Rectal smooth muscle tissue (tissue), 1 donor: ENCODE measurements around the gene SLC6A9.

ENCODE experiments used
- H3K27ac ChIP-seq: one replicate; pipeline ENCODE4 v1.7.0; 2013; ENCODE audit warnings: low read depth, low read length, inconsistent platforms
- H3K27me3 ChIP-seq: one replicate; pipeline ENCODE4 v1.7.0; 2013; ENCODE audit warnings: low read length; ENCODE audit not compliant: control insufficient read depth, insufficient read depth
- H3K36me3 ChIP-seq: one replicate; pipeline ENCODE4 v1.7.0; 2013; ENCODE audit warnings: low read length; ENCODE audit not compliant: control insufficient read depth, insufficient read depth
- H3K4me1 ChIP-seq: one replicate; pipeline ENCODE4 v1.7.0; 2013; ENCODE audit warnings: low read length; ENCODE audit not compliant: control insufficient read depth, insufficient read depth
- H3K4me3 ChIP-seq: one replicate; pipeline ENCODE4 v1.7.0; 2013; ENCODE audit warnings: low read length
- H3K9ac ChIP-seq: one replicate; pipeline ENCODE4 v1.7.0; 2013; ENCODE audit warnings: low read length

Gene SLC6A9

GRCh38 chr1:44044071-44044801 lies 13.0 kb upstream of the SLC6A9 start:
- Histone ChIP-seq H3K27ac (no peak overlapping the region), H3K36me3 (no peaks in the 10 kb centered on the region), H3K9ac (no peak overlapping the region), H3K27me3 (no peaks in the 10 kb centered on the region), H3K4me3 (no peak overlapping the region), H3K4me1 (no peaks in the 10 kb centered on the region)

- Histone ChIP-seq H3K27ac (no peak overlapping the region), H3K9ac (no peak overlapping the region), H3K4me3 (no peak overlapping the region), H3K36me3 (no peaks in the 10 kb centered on the region), H3K4me1 (no peaks in the 10 kb centered on the region), H3K27me3 (no peaks in the 10 kb centered on the region)
These were observed 12.2 kb upstream of the SLC6A9 start for GRCh38 chr1:44043176-44044070.

GRCh38 chr1:44040846-44041245 lies 9.6 kb upstream of the SLC6A9 start:
- no peak overlapping the region for H3K27ac ChIP-seq
- H3K4me3 ChIP-seq = no peak overlapping the region
- no peaks in the 10 kb centered on the region for H3K27me3 ChIP-seq
- no peaks in the 10 kb centered on the region for H3K36me3 ChIP-seq
- H3K9ac ChIP-seq = no peak overlapping the region
- peaks cover 7% of the 10 kb centered on the region for H3K4me1 ChIP-seq

GRCh38 chr1:44040418-44040817 lies 9.2 kb upstream of the SLC6A9 start:
- Histone ChIP-seq H3K9ac (no peak overlapping the region), H3K4me1 (peaks cover 12% of the 10 kb centered on the region), H3K4me3 (no peak overlapping the region), H3K36me3 (no peaks in the 10 kb centered on the region), H3K27ac (no peak overlapping the region), H3K27me3 (no peaks in the 10 kb centered on the region)

GRCh38 chr1:44038876-44039657 lies 7.8 kb upstream of the SLC6A9 start:
- H3K4me3 ChIP-seq = no peak overlapping the region
- no peak overlapping the region for H3K9ac ChIP-seq
- H3K27me3 ChIP-seq = no peaks in the 10 kb centered on the region
- peaks cover 18% of the 10 kb centered on the region for H3K4me1 ChIP-seq
- H3K36me3 ChIP-seq = no peaks in the 10 kb centered on the region
- H3K27ac ChIP-seq = no peak overlapping the region

GRCh38 chr1:44037154-44037553 lies 5.9 kb upstream of the SLC6A9 start:
- peaks cover 24% of the 10 kb centered on the region for H3K4me1 ChIP-seq
- H3K36me3 ChIP-seq = no peaks in the 10 kb centered on the region
- H3K4me3 ChIP-seq = no peak overlapping the region
- no peak overlapping the region for H3K27ac ChIP-seq
- no peak overlapping the region for H3K9ac ChIP-seq
- H3K27me3 ChIP-seq = no peaks in the 10 kb centered on the region

- Histone ChIP-seq H3K9ac (no peak overlapping the region), H3K4me1 (peaks cover 27% of the 10 kb centered on the region), H3K27ac (peak overlapping the region; percentile 70), H3K27me3 (no peaks in the 10 kb centered on the region), H3K36me3 (no peaks in the 10 kb centered on the region), H3K4me3 (no peak overlapping the region)
These were observed 5.3 kb upstream of the SLC6A9 start for GRCh38 chr1:44036409-44037139.

GRCh38 chr1:44035726-44036408 lies 4.6 kb upstream of the SLC6A9 start:
- H3K27me3 ChIP-seq = no peaks in the 10 kb centered on the region
- H3K9ac ChIP-seq = no peak overlapping the region
- peak overlapping the region; percentile 70 for H3K27ac ChIP-seq
- H3K36me3 ChIP-seq = no peaks in the 10 kb centered on the region
- peaks cover 28% of the 10 kb centered on the region for H3K4me1 ChIP-seq
- no peak overlapping the region for H3K4me3 ChIP-seq

- H3K9ac ChIP-seq = no peak overlapping the region
- H3K4me3 ChIP-seq = no peak overlapping the region
- peaks cover 28% of the 10 kb centered on the region for H3K4me1 ChIP-seq
- peak overlapping the region; percentile 70 for H3K27ac ChIP-seq
- H3K36me3 ChIP-seq = no peaks in the 10 kb centered on the region
- H3K27me3 ChIP-seq = no peaks in the 10 kb centered on the region
These were observed 3.9 kb upstream of the SLC6A9 start for GRCh38 chr1:44034976-44035716.

- no peak overlapping the region for H3K4me3 ChIP-seq
- H3K4me1 ChIP-seq = peaks cover 31% of the 10 kb centered on the region
- H3K27me3 ChIP-seq = no peaks in the 10 kb centered on the region
- H3K9ac ChIP-seq = no peak overlapping the region
- H3K36me3 ChIP-seq = no peaks in the 10 kb centered on the region
- no peak overlapping the region for H3K27ac ChIP-seq
These were observed 3.2 kb upstream of the SLC6A9 start for GRCh38 chr1:44034423-44034822.

- Histone ChIP-seq H3K36me3 (no peaks in the 10 kb centered on the region), H3K4me1 (peaks cover 34% of the 10 kb centered on the region), H3K27me3 (no peaks in the 10 kb centered on the region), H3K4me3 (no peak overlapping the region), H3K27ac (peak overlapping the region; percentile 85), H3K9ac (no peak overlapping the region)
These were observed 2.5 kb upstream of the SLC6A9 start for GRCh38 chr1:44033756-44034155.
